A549 treated with ZK216348 at 1 μM for 4 hours (cell line): ENCODE results near the gene CHRNG. TPM values are rescaled to one million over a fixed set of nuclear protein-coding genes. Genes with fewer than 3 reads are reported as not detected.

Experiments
- total RNA-seq: library from RNA; stranded (reverse); fragments of 200-300 nt; extraction: Qiagen RNA extraction; gene quantifications from 5 replicates; pipeline ENCODE4 v1.2.3, GENCODE V29; 2022; ENCODE audit warnings: low read depth

CHRNG gene, protein sequence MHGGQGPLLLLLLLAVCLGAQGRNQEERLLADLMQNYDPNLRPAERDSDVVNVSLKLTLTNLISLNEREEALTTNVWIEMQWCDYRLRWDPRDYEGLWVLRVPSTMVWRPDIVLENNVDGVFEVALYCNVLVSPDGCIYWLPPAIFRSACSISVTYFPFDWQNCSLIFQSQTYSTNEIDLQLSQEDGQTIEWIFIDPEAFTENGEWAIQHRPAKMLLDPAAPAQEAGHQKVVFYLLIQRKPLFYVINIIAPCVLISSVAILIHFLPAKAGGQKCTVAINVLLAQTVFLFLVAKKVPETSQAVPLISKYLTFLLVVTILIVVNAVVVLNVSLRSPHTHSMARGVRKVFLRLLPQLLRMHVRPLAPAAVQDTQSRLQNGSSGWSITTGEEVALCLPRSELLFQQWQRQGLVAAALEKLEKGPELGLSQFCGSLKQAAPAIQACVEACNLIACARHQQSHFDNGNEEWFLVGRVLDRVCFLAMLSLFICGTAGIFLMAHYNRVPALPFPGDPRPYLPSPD
- total RNA-seq: not detected in 5 replicates

GRCh38 chr2:232539298-232540231 lies at the start of gene CHRNG:
CHRNG (plus strand) TSS chr2:232539692; CDS start chr2:232539748, 56 bp downstream.

GRCh38 chr2:232519581-232520438 lies 19.7 kb upstream of the CHRNG start, which contains the start of gene PRSS56:
PRSS56 (plus strand) TSS chr2:232520388; CDS start chr2:232520599, 211 bp downstream.

GRCh38 chr2:232525791-232526371 lies 13.6 kb upstream of the CHRNG start, which contains the start of gene CHRND:
CHRND (plus strand) TSS chr2:232526160; CDS start chr2:232526216, 56 bp downstream.

DNA sequence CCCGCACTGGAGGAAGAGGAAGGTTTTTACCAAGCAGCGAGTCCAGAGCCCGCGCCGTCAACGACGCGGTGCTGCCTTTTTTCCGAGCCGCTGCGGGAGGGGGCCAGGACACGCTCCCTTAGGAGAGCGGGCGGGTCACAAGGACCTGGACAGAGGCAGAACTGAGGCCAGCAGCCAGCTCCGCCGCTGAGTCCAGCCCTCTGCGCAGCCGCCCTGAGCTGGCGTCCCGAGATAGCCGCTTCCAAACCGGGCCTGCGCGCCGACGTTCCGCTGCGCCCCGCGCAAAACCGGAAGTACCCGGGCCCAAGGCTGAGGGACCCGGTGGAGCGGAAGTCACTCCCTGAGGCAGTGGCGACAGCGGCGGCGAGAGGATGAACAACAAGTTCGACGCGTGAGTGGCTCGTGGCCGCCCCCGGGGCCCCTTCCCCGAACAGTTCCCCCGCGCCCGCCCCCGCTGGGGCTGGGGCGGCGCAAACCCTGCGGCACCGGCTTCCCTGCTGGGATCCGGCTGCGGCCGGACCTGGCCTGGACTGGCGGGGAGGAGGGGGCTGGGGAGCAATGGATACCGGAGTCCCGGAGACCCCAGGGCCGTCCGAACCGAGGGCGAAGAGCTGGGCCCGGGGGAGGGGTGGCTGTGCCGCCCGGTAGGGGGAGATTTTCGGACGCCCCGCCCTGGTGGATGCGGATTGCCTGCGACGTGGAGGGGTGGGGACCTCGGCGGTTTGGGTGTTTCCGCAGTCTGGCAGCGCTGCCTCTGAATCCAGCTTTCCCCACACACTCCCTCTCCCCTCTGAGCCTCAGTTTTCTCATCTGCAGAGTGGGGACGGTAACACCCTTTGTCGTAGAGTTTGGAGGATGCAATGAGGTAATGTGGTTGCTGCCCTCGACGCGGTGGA lies 11.1 kb downstream of the CHRNG start, which contains the start of the genes EIF4E2 and TIGD1:
TSS of gene EIF4E2 (plus strand) at position 336 of the 896 bp plus-strand sequence. CDS start at position 372, 36 bp downstream.
TSS of gene TIGD1 (minus strand) at position 204 of the 896 bp plus-strand sequence. CDS start 675 bp downstream, outside the sequence.

Other genes with a start within 250 kb of the CHRNG start
- 2.4 to 3.3 TPM (median 2.7 TPM) in 5 replicates for gene ALPP, start 160.9 kb upstream of the CHRNG start, total RNA-seq
- 0.20 to 0.38 TPM (median 0.22 TPM) in 4 of 5 replicates, not detected in the other for gene ALPG, start 132.8 kb upstream of the CHRNG start, total RNA-seq
- gene ALPI, start 83.5 kb upstream of the CHRNG start, total RNA-seq: not detected in 5 replicates
- gene ECEL1, start 51.9 kb upstream of the CHRNG start, total RNA-seq: 0.07 to 0.31 TPM (median 0.21 TPM) in 4 of 5 replicates, not detected in the other
- gene PRSS56, start 19.3 kb upstream of the CHRNG start, total RNA-seq: 0.08 to 0.31 TPM (median 0.20 TPM) in 4 of 5 replicates, not detected in the other
- gene CHRND, start 13.5 kb upstream of the CHRNG start, total RNA-seq: not detected in 5 replicates
- 4.1 to 6.7 TPM (median 4.7 TPM) in 5 replicates for gene TIGD1, start 10.9 kb downstream of the CHRNG start, total RNA-seq
- 93.6 to 338 TPM (median 101 TPM) in 5 replicates for gene EIF4E2, start 11.0 kb downstream of the CHRNG start, total RNA-seq
- gene EFHD1, start 93.9 kb downstream of the CHRNG start, total RNA-seq: 1.8 to 4.6 TPM (median 3.5 TPM) in 5 replicates
- 22.9 to 32.4 TPM (median 28.7 TPM) in 5 replicates for gene GIGYF2, start 157.6 kb downstream of the CHRNG start, total RNA-seq
- not detected in 5 replicates for gene KCNJ13, start 236.9 kb downstream of the CHRNG start, total RNA-seq